HG03139 (cell line): ENCODE results near the gene DUSP2.

Source experiments
- ATAC-seq: cut with Tn5 transposase; IDR thresholded peaks from one replicate; pipeline ENCODE4 v1.9.1; 2021; ENCODE audit not compliant: unreplicated experiment

DUSP2 gene

GRCh38 chr2:96104487-96104861, 40.8 kb downstream of the DUSP2 start:
- no peak for ATAC-seq

- ATAC-seq = no peak
Observed at GRCh38 chr2:96103761-96104486, 41.3 kb downstream of the DUSP2 start.

- no peak for ATAC-seq
Observed at GRCh38 chr2:96103187-96103601, 42.0 kb downstream of the DUSP2 start.

GRCh38 chr2:96102596-96103186, 42.5 kb downstream of the DUSP2 start:
- ATAC-seq = no peak

GRCh38 chr2:96100893-96101304, 44.3 kb downstream of the DUSP2 start:
- no peak for ATAC-seq

GRCh38 chr2:96099861-96100798, 45.1 kb downstream of the DUSP2 start:
- no peak for ATAC-seq

- no peak for ATAC-seq
Observed at GRCh38 chr2:96098900-96099590, 46.2 kb downstream of the DUSP2 start.

- ATAC-seq = no peak
Observed at GRCh38 chr2:96097951-96098823, 47.1 kb downstream of the DUSP2 start.

- no peak for ATAC-seq
Observed at GRCh38 chr2:96097441-96097840, 47.8 kb downstream of the DUSP2 start.

GRCh38 chr2:96095116-96095636, 50.1 kb downstream of the DUSP2 start:
- ATAC-seq = no peak

- no peak for ATAC-seq
Observed at GRCh38 chr2:96093528-96093927, 51.7 kb downstream of the DUSP2 start.
